NB4 (cell line): ENCODE data around the gene PIK3IP1.
"Not testable (repeated sequence)": the region's sequence is repeated elsewhere in the genome, so short reads cannot be mapped to it uniquely, and the experiment has no call there.

ENCODE experiments used
- MYC ChIP-seq: IDR thresholded peaks from 2 replicates; pipeline ENCODE4 v1.6.1; 2011; ENCODE audit warnings: low read depth, low read length
- POLR2A ChIP-seq: IDR thresholded peaks from 2 replicates; pipeline ENCODE4 v1.6.1; 2011; ENCODE audit warnings: mild to moderate bottlenecking; ENCODE audit not compliant: insufficient read length; ENCODE audit errors: extremely low read depth
- TF ChIP-seq, protein P1 (sequence below): IDR thresholded peaks from one replicate; pipeline ENCODE4 v1.5.1; 2012; ENCODE audit warnings: low read depth, low read length
- TF ChIP-seq, protein P2 (sequence below): IDR thresholded peaks from 2 replicates; pipeline ENCODE4 v1.6.1; 2011; ENCODE audit warnings: low read depth, low read length

DNA sequence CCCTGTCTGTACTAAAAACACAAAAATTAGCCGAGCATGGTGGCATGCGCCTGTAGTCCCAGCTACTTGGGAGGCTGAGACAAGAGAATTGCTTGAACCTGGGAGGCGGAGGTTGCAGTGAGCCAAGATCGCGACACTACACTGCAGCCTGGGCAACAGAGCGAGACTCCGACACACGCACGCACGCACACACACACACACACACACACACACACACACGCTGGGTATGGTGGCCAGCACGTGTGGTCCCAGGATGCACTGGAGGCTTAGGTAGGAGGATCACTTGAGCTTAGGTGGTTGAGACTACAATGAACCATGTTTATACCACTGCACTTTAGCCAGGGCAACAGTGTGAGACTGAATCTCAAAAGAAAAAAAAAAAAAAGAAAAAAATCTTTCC is 46.3 kb downstream of the PIK3IP1 start:
- TF ChIP-seq, protein P1, sequence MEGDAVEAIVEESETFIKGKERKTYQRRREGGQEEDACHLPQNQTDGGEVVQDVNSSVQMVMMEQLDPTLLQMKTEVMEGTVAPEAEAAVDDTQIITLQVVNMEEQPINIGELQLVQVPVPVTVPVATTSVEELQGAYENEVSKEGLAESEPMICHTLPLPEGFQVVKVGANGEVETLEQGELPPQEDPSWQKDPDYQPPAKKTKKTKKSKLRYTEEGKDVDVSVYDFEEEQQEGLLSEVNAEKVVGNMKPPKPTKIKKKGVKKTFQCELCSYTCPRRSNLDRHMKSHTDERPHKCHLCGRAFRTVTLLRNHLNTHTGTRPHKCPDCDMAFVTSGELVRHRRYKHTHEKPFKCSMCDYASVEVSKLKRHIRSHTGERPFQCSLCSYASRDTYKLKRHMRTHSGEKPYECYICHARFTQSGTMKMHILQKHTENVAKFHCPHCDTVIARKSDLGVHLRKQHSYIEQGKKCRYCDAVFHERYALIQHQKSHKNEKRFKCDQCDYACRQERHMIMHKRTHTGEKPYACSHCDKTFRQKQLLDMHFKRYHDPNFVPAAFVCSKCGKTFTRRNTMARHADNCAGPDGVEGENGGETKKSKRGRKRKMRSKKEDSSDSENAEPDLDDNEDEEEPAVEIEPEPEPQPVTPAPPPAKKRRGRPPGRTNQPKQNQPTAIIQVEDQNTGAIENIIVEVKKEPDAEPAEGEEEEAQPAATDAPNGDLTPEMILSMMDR = not testable (repeated sequence)
- TF ChIP-seq, protein P2, sequence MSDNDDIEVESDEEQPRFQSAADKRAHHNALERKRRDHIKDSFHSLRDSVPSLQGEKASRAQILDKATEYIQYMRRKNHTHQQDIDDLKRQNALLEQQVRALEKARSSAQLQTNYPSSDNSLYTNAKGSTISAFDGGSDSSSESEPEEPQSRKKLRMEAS = not testable (repeated sequence)
- not testable (repeated sequence) for TF ChIP-seq POLR2A, MYC
